HCT116 (cell line): Measurements from ENCODE around the gene OR2Y1. TPM values are rescaled to one million over a fixed set of nuclear protein-coding genes. Genes with fewer than 3 reads are reported as not detected.

Experiments
- ATAC-seq: fragments of 200-7000 bp; cut with Tn5 transposase; 2 replicates; pipeline ENCODE4 v1.9.1; 2020; ENCODE audit warnings: mild to moderate bottlenecking, moderate library complexity
- BruUV-seq: library from RNA; stranded (reverse); fragments of 400-500 nt; replicated peaks from 2 replicates; lab custom pipeline; 2021; lab: Mats Ljungman, UMichigan
- CTCF ChIA-PET: fragments of 300-600 bp; sonication (Branson Sonifier 250); formaldehyde crosslinking; loops from one replicate; lab custom pipeline; 2021; ENCODE audit warnings: antibody characterized with exemption; lab: Charles Lee
- POLR2A ChIA-PET: fragments of 300-600, 350-600 bp; sonication (Branson Sonifier 250); formaldehyde crosslinking; loops from one replicate; lab custom pipeline; 2021; ENCODE audit warnings: antibody characterized with exemption; lab: Charles Lee
- RAD21 ChIA-PET, 2 experiments: fragments of 300-600 bp; sonication (Branson Sonifier 250); formaldehyde crosslinking; loops; one replicate each; lab custom pipeline; 2023; ENCODE audit warnings: low total read pairs in 2 of 2; ENCODE audit not compliant: uncharacterized antibody in 2 of 2, unreplicated experiment in 2 of 2, low non-redundant PET in 1 of 2; lab: Charles Lee
- DNase-seq: peaks from one replicate; pipeline ENCODE4 v3.0.0-alpha.2; 2010; ENCODE audit warnings: low read depth, low spot score
- H2AFZ ChIP-seq: fragments of 200-600 bp; shearing (Covaris generic), sonication (generic); 2 replicates; pipeline ENCODE4 v1.6.1; 2017; ENCODE audit warnings: low read depth, mixed run types, mixed read lengths, antibody characterized with exemption, low read length; ENCODE audit not compliant: poor library complexity, severe bottlenecking
- H3K27ac ChIP-seq: 2 replicates; pipeline ENCODE4 v1.5.1; 2012; ENCODE audit warnings: low read depth, low read length
- H3K27me3 ChIP-seq: fragments of 200-600 bp; sonication (generic); 2 replicates; pipeline ENCODE4 v1.6.1; 2016; ENCODE audit warnings: mixed run types, low read length, mixed read lengths; ENCODE audit not compliant: insufficient read depth
- H3K36me3 ChIP-seq, 2 experiments: fragments of 200-500 bp in 1 of 2; fragments of 200-600 bp in 1 of 2; sonication (Bioruptor generic) in 1 of 2; sonication (generic) in 1 of 2; 2 replicates each; pipeline versions ENCODE4 v1.5.1 to v1.6.1; 2014 to 2016; ENCODE audit warnings: low read length in 2 of 2, inconsistent platforms in 1 of 2, mixed read lengths in 1 of 2, mixed run types in 1 of 2; ENCODE audit not compliant: insufficient read depth in 2 of 2, control insufficient read depth in 1 of 2
- H3K4me1 ChIP-seq, 2 experiments: fragments of 200-600 bp in 1 of 2; sonication (generic) in 1 of 2; 2 replicates each; pipeline versions ENCODE4 v1.5.1 to v1.6.1; 2012 to 2017; ENCODE audit warnings: low read length in 2 of 2, inconsistent platforms in 1 of 2, mild to moderate bottlenecking in 1 of 2, mixed read lengths in 1 of 2, mixed run types in 1 of 2, moderate library complexity in 1 of 2; ENCODE audit not compliant: insufficient read depth in 2 of 2, control insufficient read depth in 1 of 2
- H3K4me2 ChIP-seq: fragments of 200-600 bp; sonication (generic); 2 replicates; pipeline ENCODE4 v1.6.1; 2017; ENCODE audit warnings: mixed run types, low read length, mixed read lengths
- H3K4me3 ChIP-seq, 2 experiments: fragments of 200-600 bp in 1 of 2; sonication (generic) in 1 of 2; replicated peaks in 1 of 2; 2 replicates each; pipeline ENCODE4 v1.5.1; 2011 to 2016; ENCODE audit warnings: low read length in 2 of 2, control low read depth in 1 of 2, low read depth in 1 of 2, mild to moderate bottlenecking in 1 of 2, mixed read lengths in 1 of 2, mixed run types in 1 of 2
- H3K79me2 ChIP-seq: fragments of 200-600 bp; sonication (generic); 2 replicates; pipeline ENCODE4 v1.6.1; 2017; ENCODE audit warnings: mild to moderate bottlenecking, mixed run types, low read length, moderate library complexity, mixed read lengths; ENCODE audit not compliant: insufficient read depth
- H3K9ac ChIP-seq: fragments of 200-600 bp; sonication (generic); 2 replicates; pipeline ENCODE4 v1.6.1; 2016; ENCODE audit warnings: low read length, mixed read lengths
- H3K9me2 ChIP-seq: fragments of 200-600 bp; sonication (generic), shearing (Covaris generic); 2 replicates; pipeline ENCODE4 v1.6.1; 2017; ENCODE audit warnings: mixed run types, mild to moderate bottlenecking, moderate library complexity; ENCODE audit not compliant: insufficient read depth
- H3K9me3 ChIP-seq, 2 experiments: fragments of 200-500 bp in 1 of 2; fragments of 200-600 bp in 1 of 2; sonication (Bioruptor generic) in 1 of 2; sonication (generic) in 1 of 2; 2 replicates each; pipeline ENCODE4 v1.6.1; 2014 to 2017; ENCODE audit warnings: low read length in 2 of 2, mixed read lengths in 2 of 2, inconsistent platforms in 1 of 2, low read depth in 1 of 2, mild to moderate bottlenecking in 1 of 2, mixed run types in 1 of 2, moderate library complexity in 1 of 2; ENCODE audit not compliant: control insufficient read depth in 1 of 2, insufficient read depth in 1 of 2
- H4K20me1 ChIP-seq: fragments of 200-600 bp; sonication (generic), shearing (Covaris generic); 2 replicates; pipeline ENCODE4 v1.6.1; 2017; ENCODE audit warnings: mixed run types, mild to moderate bottlenecking, moderate library complexity; ENCODE audit not compliant: insufficient read depth
- ATF3 ChIP-seq: IDR thresholded peaks from 2 replicates; pipeline ENCODE4 v1.6.1; 2012
- ELF1 ChIP-seq: IDR thresholded peaks from 2 replicates; pipeline ENCODE4 v1.6.1; 2012; ENCODE audit warnings: low read depth, borderline replicate concordance
- EZH2 ChIP-seq: fragments of 200-600 bp; sonication (generic); IDR thresholded peaks from 2 replicates; pipeline ENCODE4 v1.6.1; 2017; ENCODE audit warnings: antibody characterized with exemption, mixed run types
- EZH2phosphoT487 ChIP-seq: fragments of 200-600 bp; IDR thresholded peaks from 2 replicates; pipeline ENCODE4 v1.6.1; 2018; ENCODE audit warnings: antibody characterized with exemption, borderline replicate concordance
- FOSL1 ChIP-seq: IDR thresholded peaks from 2 replicates; pipeline ENCODE4 v1.6.1; 2012; ENCODE audit warnings: low read depth
- JUND ChIP-seq: IDR thresholded peaks from 2 replicates; pipeline ENCODE4 v1.6.1; 2012
- MAX ChIP-seq: IDR thresholded peaks from 2 replicates; pipeline ENCODE4 v1.6.1; 2012
- POLR2A ChIP-seq: IDR thresholded peaks from 2 replicates; pipeline ENCODE4 v1.7.0; 2011; ENCODE audit warnings: borderline replicate concordance; ENCODE audit not compliant: insufficient read depth, insufficient read length; ENCODE audit errors: extremely low read depth
- POLR2AphosphoS5 ChIP-seq: IDR thresholded peaks from 2 replicates; pipeline ENCODE4 v1.6.1; 2011; ENCODE audit warnings: mild to moderate bottlenecking, low read depth, low read length, moderate library complexity
- RAD21 ChIP-seq: IDR thresholded peaks from 2 replicates; pipeline ENCODE4 v1.6.1; 2012; ENCODE audit warnings: low read depth, mild to moderate bottlenecking
- REST ChIP-seq: IDR thresholded peaks from 2 replicates; pipeline ENCODE4 v1.6.1; 2012; ENCODE audit warnings: low read depth
- intact Hi-C: fragments of 100-400 bp; cut with micrococcal nuclease; formaldehyde crosslinking; loops from 2 replicates; pipeline ENCODE4 v1.10.0; 2022
- total RNA-seq: library from RNA; stranded (reverse); gene quantifications from one replicate; pipeline ENCODE4 v1.2.1, GENCODE V29; 2021; ENCODE audit not compliant: unreplicated experiment
- TF ChIP-seq, protein P1 (sequence below): IDR thresholded peaks from 2 replicates; pipeline ENCODE4 v1.6.1; 2011; ENCODE audit warnings: mild to moderate bottlenecking, low read length, moderate library complexity; ENCODE audit not compliant: insufficient replicate concordance; ENCODE audit errors: extremely low read depth
- TF ChIP-seq, protein P2 (sequence below), 3 experiments: fragments of 200-600 bp in 1 of 3; sonication (generic) in 1 of 3; IDR thresholded peaks in 2 of 3; conservative IDR thresholded peaks in 1 of 3; 2 replicates each; pipeline ENCODE4 v1.5.1; 2012 to 2017; ENCODE audit warnings: low read depth in 2 of 3, low read length in 2 of 3, antibody characterized with exemption in 1 of 3, borderline replicate concordance in 1 of 3, control low read depth in 1 of 3, mild to moderate bottlenecking in 1 of 3, mixed read lengths in 1 of 3, mixed run types in 1 of 3, moderate library complexity in 1 of 3; ENCODE audit not compliant: insufficient read depth in 1 of 3

OR2Y1 gene
- total RNA-seq, 1 experiment from 2014 or later, result not detected

DNA sequence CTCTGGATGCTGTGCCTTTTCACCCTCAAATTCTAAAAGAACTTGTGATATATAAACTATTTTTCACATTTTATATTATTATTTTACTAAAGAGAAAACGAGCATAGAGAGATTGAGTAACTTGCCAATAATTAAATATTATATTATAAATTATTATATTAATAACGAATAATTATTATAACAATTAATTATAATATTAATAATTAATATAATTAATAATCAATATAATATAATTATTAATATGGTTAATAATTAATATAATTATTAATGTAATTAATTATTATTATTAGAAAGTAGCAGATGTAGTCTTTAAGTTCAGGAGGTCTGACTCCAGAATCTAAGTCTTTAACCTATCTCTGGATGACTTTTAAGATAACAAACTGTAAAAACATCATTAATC lies 20.1 kb downstream of the OR2Y1 start (continued):
- TF ChIP-seq, protein P1, sequence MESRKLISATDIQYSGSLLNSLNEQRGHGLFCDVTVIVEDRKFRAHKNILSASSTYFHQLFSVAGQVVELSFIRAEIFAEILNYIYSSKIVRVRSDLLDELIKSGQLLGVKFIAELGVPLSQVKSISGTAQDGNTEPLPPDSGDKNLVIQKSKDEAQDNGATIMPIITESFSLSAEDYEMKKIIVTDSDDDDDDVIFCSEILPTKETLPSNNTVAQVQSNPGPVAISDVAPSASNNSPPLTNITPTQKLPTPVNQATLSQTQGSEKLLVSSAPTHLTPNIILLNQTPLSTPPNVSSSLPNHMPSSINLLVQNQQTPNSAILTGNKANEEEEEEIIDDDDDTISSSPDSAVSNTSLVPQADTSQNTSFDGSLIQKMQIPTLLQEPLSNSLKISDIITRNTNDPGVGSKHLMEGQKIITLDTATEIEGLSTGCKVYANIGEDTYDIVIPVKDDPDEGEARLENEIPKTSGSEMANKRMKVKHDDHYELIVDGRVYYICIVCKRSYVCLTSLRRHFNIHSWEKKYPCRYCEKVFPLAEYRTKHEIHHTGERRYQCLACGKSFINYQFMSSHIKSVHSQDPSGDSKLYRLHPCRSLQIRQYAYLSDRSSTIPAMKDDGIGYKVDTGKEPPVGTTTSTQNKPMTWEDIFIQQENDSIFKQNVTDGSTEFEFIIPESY, result no peak
- TF ChIP-seq EZH2phosphoT487, result no peak
- TF ChIP-seq EZH2, result no peak
- no peak for TF ChIP-seq ATF3
- TF ChIP-seq FOSL1, result no peak
- TF ChIP-seq JUND, result no peak
- no peak for TF ChIP-seq MAX
- TF ChIP-seq RAD21, result no peak

DNA sequence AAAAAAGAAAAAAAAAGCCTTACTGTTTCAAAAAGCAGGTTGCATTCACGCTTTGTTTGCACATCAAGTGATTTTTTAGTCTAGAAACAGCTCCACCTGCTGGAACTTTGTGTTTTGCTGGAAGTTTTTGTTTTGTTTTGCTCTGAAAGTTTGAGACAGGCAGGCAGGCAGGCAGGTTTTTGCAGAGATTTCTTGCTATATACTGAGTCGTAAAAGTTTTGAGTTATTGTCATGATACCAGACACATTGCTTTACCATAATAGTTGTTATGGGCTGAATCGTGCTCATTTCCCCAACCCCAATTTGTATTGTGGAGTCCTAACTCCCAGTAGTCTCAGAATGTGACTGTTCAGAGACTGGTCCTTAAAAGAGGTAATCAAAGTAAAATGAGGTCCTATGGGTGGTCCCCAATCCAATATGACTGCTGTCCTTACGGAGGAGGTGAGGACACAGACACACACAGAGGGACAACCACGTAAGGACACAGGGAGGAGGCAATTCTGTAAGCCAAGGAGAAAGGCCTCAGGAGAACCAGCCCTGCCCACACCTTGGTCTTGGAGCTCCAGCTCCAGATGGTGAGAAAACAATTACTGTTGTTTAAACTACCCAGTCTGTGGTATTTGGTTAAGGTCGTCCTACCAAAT lies 20.9 kb downstream of the OR2Y1 start:
- ATAC-seq (peak; percentile 61), DNase-seq (peak; percentile 46)
- Histone ChIP-seq H3K4me1 (no peaks in the 10 kb centered on the region), H2AFZ (peak overlapping the region; percentile 81), H3K9me2 (no peaks in the 10 kb centered on the region), H3K9me3 (no peaks in the 10 kb centered on the region), H4K20me1 (no peaks in the 10 kb centered on the region), H3K9ac (no peak overlapping the region), H3K79me2 (no peaks in the 10 kb centered on the region), H3K4me3 (no peak overlapping the region), H3K27ac (no peak overlapping the region), H3K4me2 (no peak overlapping the region), H3K27me3 (no peaks in the 10 kb centered on the region), H3K36me3 (no peaks in the 10 kb centered on the region)
- BruUV-seq, result no TSS peak
- CTCF ChIA-PET, result interaction anchor here (0.8 to 2.9 kb wide), 13 partner anchors 10 to 390 kb away, joined by 3 to 10 read pairs (median 4); no protein-coding TSS in a partner anchor
- TF ChIP-seq REST (no peak), POLR2AphosphoS5 (no peak), EZH2phosphoT487 (no peak), POLR2A (no peak), ELF1 (peak; percentile 13; the same call in 1 of the 2 replicates), RAD21 (peak; percentile 58)
- TF ChIP-seq, protein P2, sequence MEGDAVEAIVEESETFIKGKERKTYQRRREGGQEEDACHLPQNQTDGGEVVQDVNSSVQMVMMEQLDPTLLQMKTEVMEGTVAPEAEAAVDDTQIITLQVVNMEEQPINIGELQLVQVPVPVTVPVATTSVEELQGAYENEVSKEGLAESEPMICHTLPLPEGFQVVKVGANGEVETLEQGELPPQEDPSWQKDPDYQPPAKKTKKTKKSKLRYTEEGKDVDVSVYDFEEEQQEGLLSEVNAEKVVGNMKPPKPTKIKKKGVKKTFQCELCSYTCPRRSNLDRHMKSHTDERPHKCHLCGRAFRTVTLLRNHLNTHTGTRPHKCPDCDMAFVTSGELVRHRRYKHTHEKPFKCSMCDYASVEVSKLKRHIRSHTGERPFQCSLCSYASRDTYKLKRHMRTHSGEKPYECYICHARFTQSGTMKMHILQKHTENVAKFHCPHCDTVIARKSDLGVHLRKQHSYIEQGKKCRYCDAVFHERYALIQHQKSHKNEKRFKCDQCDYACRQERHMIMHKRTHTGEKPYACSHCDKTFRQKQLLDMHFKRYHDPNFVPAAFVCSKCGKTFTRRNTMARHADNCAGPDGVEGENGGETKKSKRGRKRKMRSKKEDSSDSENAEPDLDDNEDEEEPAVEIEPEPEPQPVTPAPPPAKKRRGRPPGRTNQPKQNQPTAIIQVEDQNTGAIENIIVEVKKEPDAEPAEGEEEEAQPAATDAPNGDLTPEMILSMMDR (IDR thresholded peaks at IDR 0.05 in 2 of 3, conservative IDR thresholded peaks at IDR 0.05 in 1 of 3; ENCODE audit: borderline replicate concordance in 1 of 3, insufficient read depth in 1 of 3, low read depth in 2 of 3, low read length in 2 of 3), result peak; percentile 53 to 71 (median 60)
- intact Hi-C loops, result no loop called here
- RAD21 ChIA-PET, result interaction anchor here in 1 of 2 experiments (0.6 kb wide), 1 partner anchor 59 kb away, joined by 3 read pairs; no protein-coding TSS in a partner anchor
- POLR2A ChIA-PET, result interaction anchor here (0.9 to 1.2 kb wide), 2 partner anchors 12 to 13 kb away, joined by 3 read pairs; no protein-coding TSS in a partner anchor
